Keratinocyte (primary cell): ENCODE measurements around the gene ZNF362.

ENCODE experiments used
- CTCF ChIP-seq, 3 experiments: IDR thresholded peaks in 1 of 3; conservative IDR thresholded peaks in 1 of 3; optimal IDR thresholded peaks in 1 of 3; 2 replicates in 2 of 3; 3 replicates in 1 of 3; pipeline versions ENCODE3 to v1.5.1; 2011; ENCODE audit warnings: low read length in 3 of 3, mild to moderate bottlenecking in 3 of 3, moderate library complexity in 2 of 3, control low read depth in 1 of 3, inconsistent platforms in 1 of 3; ENCODE audit not compliant: insufficient read depth in 2 of 3; ENCODE audit errors: extremely low read depth in 1 of 3
- EZH2 ChIP-seq: IDR thresholded peaks from one replicate; pipeline ENCODE4 v1.6.1; 2012; ENCODE audit warnings: inconsistent platforms, mild to moderate bottlenecking, low read length, moderate library complexity

GRCh38 chr1:33344896-33345560, 88.7 kb downstream of the ZNF362 start:
- no peak for TF ChIP-seq EZH2
- TF ChIP-seq CTCF (optimal IDR thresholded peaks at IDR 0.05 in 1 of 3, IDR thresholded peaks at IDR 0.05 in 1 of 3, conservative IDR thresholded peaks at IDR 0.05 in 1 of 3; ENCODE audit: extremely low read depth in 1 of 3, insufficient read depth in 2 of 3, low read length in 3 of 3): no peak
